Stimulated activated CD8-positive, alpha-beta memory T cell treated with anti-CD3 and anti-CD28 coated beads, Interleukin-4, amount 100 ng/mL, for 24 hours (primary cell): ENCODE measurements around the gene AMY2A.
"Not testable (repeated sequence)": the region's sequence is repeated elsewhere in the genome, so short reads cannot be mapped to it uniquely, and the experiment has no call there.

ENCODE experiments used
- DNase-seq: peaks from one replicate; pipeline ENCODE4 v3.0.0-alpha.2; 2020; ENCODE audit warnings: low read depth

The AMY2A gene

DNA sequence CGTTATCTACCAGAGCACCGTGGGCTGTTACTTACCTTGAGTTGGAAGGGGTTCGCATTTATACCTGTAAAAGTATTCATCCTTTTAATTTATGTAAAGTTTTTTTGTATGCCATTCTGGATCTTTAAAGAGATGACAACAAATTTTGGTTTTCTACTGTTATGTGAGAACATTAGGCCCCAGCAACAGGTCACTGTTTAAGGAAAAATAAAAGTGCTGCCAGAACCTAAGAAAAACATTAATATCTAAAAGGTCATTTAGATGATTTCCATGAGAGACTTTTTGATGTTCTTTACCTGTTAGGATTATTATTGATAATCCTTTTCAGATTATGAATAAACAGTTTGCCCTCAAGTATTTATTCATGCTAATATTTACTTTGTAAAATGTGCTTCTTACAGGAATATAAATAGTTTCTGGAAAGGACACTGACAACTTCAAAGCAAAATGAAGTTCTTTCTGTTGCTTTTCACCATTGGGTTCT lies at the start of gene AMY2A:
TSS of gene AMY2A (plus strand) at position 434 of the 484 bp plus-strand sequence. CDS start at position 448, 14 bp downstream.
- not testable (repeated sequence) for DNase-seq

DNA sequence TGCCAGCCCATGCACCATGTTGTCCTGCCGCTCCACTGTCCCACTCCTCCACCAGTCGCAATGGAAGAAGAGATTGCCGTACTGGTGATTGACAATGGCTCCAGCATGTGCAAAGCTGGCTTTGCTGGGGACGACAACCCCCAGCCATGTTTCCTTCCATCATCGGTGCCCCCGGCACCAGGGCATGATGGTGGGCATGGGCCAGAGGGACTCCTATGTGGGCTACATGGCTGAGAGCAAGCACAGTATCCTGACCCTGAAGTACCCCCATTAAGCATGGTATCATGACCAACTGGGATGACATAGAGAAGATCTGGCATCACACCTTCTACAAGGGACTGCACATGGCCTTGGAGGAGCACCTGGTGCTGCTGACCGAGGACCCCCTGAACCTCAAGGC lies 47.7 kb upstream of the AMY2A start:
- DNase-seq = no peak

DNA sequence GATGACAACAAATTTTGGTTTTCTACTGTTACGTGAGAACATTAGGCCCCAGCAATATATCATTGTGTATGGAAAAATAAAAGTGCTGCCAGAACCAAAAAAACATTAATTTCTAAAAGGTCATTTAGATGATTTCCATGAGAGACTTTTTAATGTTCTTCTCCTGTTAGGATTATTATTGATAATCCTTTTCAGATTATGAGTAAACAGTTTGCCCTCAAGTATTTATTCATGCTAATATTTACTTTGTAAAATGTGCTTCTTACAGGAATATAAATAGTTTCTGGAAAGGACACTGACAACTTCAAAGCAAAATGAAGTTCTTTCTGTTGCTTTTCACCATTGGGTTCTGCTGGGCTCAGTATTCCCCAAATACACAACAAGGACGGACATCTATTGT lies 45.9 kb upstream of the AMY2A start, which contains the start of gene AMY2B:
TSS of gene AMY2B (plus strand) at position 301 of the 400 bp plus-strand sequence. CDS start at position 315, 14 bp downstream.
- not testable (repeated sequence) for DNase-seq

DNA sequence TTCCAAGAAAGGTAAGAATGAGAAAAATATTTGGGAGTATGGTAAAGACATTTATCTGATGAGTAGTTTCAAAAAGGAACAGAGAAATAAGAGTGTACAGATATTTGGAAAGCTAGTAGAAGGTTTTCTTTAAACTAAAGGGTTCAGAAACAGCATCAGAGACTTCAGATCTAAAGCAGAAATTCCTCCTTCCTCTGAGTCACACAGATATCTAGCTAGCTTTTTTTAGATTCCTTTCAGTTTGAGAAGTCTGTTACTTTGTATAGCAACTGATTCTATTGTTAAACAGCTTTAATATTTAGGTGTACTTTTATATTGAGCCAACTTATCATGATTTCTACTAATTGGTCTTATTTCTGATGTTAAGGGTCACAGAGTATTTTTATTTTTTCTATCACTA lies 41.2 kb upstream of the AMY2A start:
- DNase-seq = no peak

DNA sequence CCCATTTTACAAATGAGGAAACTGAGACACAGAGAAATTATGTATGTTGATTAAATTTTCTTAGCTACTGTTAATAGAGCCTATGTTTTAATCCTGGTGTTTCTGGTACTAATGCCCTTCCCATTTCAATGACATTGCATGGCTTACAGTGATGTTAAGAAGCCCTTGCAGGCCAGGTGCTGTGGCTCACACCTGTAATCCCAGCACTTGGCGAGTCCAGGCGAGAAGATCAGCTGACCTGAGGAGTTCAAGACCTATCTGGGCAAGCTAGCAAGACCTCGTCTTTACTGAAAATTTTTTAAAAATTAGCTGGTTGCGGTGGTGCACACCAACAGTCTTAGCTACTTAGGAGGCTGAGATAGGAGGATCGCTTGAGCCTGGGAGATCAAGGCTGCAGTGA lies 40.4 kb upstream of the AMY2A start:
- DNase-seq = not testable (repeated sequence)

DNA sequence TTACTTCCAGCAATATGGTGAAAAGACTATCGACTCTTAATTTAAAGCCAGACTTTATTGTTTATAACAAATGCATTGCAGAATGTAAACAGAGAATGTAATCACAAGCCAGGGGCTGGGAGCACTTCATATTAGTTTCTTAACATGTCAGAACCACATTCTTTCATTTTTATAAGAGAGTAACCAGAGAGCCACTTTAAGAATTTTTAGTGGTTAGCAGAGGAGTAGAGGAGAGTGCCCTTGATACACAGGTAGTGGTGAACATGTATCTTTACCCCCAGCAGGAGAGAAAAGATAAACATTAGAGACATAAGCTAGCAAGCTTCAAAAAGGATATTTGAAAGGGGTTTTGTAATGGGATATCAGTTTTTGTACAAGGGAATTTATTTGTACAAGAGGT lies 34.8 kb upstream of the AMY2A start:
- no peak for DNase-seq

DNA sequence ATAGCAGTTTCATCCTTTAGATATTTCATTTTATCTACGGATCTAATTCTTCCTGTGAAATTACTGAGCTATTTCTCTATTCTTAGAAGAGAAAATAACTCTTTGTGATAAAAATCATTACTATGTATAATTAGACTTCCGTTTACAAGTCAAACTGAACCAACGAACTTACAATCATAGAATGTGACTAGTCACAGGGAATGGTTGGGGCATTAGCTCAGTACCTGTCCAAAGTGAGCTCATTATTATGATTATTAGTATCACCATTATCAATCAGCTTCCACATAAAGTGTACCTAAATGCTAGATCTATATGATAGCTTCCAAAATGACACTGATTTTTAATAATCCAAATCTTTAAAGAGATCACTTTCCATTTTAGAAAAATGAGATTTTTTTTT lies 33.3 kb upstream of the AMY2A start:
- DNase-seq = no peak

DNA sequence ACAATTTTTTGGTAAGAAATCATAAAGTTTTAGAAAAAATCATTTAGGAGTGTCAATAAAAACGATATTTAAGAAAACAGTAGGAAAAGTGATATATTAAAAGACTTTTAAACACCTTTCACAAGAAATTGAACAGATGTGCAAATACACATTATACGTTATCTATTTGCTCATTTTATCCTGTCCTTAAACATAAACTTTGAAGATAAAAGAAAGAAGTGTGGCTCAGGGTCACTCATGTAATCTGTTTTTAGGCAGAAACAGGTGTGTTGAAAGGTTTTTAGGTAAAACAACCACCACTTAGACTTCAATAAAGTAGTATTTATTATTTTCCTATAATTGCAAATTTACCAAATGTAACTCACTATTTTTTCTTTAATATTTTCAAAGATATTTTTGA lies 32.7 kb upstream of the AMY2A start:
- no peak for DNase-seq

DNA sequence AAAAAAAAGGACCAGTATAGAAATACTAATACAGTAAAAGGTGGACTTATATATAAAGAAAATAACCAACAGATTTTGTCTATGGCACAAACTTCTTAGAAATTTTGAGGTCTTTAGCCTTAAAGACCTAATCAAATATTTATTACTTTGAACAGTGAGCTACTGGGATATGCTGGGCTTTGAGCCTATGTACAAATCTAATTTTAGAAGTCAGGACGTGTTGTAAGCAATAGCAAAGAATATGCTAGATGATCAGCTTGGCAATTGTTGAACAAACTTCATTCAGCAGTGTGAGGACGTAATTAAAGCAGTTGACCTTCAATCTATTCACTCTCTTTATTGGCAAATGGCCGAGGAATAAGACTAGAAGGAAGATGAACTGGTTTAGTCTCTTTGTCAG lies 14.5 kb upstream of the AMY2A start:
- DNase-seq = not testable (repeated sequence)

DNA sequence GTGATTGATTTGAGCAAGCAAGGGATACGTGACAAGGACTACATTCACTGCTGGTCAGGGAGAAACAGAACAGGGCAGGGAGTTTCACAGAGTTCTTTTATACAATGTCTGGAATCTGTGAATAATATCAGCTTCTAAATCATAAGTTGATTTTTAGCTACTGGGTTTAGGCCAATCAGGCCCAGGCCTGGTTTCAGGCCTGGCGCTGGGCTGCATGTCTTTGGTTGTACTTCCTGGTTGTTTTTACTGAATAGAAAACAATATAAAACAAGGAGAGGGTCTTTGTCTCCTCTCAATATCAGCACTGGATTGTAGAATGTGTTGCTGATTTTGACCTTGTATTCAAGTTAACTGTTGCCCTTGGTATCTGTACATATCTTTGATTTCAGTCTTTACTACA lies 865 bp upstream of the AMY2A start:
- DNase-seq = no peak

DNA sequence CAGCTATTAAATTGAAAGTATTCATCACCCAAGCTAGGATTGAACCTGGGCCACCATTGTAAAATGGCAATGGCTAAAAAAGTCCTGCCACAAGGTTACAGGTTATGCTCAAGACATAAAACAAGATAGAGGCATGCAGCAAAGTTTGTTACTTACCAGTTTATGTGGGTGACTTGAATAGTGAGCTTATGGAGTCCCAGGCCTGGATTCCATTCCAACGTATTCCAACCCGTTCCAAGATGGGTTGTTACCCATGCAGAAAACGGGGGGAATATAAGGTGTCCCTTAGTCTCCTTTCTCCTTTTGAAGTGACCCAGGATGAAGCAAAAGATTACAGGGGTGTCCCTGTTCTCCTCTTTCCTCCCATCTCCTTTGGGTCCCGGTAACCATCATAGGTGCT lies 10.2 kb downstream of the AMY2A start:
- DNase-seq = not testable (repeated sequence)

DNA sequence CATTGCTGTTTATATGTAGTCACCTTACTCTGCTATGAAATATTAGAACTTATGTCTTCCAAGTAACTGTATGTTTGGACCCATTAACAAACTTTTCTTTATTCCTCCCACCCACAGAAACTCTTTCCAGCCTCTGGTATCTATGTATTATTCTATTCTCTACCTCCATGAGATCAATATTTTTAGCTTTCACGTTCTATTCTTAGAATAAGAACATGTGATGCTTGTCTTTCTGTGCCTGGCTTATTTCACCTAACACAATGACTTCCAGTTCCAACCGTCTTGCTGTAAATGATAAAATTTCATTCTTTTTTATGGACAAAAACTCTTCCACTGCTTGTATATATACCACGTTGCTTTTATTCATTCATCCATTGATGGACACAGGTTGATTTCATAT lies 24.0 kb downstream of the AMY2A start:
- DNase-seq = not testable (repeated sequence)

DNA sequence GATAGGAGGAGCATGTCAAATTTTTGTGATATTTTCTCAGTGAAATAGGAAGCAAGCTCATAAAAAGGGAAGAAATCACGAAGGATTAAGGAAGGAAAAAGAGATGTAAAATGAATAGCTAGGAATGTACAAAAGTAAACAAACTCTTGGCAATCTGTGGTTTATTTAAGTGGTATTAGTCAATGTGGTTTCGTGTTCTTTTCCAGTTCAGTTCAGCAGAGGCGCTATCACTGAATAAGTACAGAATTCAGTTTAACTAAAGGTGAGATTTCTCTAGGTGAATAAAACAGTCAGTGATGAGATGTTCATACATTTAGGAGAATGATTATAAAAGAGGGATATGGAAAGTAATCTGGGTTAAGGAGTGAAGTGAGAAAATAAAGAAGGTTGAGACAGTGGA lies 26.7 kb downstream of the AMY2A start:
- not testable (repeated sequence) for DNase-seq

DNA sequence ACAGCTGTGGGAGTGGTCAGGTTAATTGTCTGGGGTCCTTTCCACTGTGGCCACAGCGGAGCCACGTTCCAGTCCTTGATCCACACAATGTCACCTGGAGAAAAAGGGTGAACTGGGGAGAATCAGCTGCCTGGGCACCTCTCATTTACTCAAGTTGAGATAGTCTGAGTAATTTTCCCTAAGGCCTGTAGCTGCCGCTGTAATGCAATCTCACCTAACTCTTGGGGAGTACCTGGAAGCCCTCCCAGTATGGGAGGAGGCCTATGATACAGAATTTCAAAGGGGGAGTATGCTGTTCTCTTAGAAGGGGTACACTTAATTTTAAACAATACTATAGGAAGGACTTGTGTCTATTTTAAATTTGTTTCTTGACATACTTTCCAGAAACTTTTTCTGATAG lies 33.1 kb downstream of the AMY2A start:
- DNase-seq = not testable (repeated sequence)

DNA sequence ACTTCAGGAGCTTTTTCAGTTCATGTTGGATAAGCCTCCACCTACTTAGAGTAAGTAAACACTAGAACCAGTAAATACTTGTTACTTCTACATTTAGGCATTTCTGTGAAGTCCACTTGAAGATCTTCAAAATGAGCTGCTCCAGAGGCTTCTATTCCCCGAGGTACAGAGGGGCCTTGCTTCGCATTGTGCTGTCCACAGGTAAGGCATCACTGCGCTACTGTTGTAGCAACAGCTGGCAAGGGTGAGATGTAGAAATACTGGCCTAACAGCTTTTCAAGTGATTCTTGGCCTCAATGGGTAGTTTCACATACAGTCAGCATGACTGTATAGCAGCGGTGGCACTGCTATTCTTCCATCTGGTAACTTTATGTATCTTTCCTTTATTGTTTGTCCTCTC lies 33.7 kb downstream of the AMY2A start:
- not testable (repeated sequence) for DNase-seq

DNA sequence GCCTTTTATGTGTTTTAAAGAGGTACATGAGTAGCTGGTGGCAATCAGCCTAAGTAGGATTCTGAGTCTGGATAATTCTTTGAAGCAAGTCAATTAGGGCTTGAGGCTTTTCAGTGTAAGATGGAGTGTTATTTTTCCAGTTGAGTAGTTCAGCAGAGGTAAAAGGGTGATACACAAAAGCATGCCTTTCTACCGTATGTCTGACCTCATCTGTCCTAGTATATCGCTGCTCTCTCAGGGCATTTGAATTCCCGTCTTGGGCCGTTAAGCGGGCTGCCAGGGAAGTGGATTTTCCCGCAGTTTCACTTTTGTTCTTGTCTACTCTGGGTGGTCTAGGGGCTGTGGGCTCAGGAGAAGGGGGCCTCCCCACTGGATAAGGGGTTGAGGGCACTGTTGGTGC lies 36.9 kb downstream of the AMY2A start:
- DNase-seq = not testable (repeated sequence)

DNA sequence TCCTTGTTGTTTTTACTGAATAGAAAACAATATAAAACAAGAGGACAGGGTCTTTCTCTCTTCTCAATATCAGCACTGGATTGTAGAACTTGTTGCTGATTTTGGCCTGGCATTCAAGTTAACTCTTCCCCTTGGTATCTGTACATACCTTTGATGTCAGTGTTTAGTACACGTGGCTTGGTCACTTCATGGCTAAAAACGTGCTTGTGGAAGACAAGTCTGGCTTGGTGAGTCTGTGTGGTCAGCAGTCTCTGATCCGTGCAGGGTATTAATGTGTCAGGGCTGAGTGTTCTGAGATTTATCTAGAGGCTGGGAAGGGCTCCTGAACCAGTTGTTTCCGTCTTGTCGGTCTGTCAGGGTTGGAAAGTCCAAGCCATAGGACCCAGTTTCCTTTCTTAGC lies 38.2 kb downstream of the AMY2A start, which contains the start of gene AMY1A:
TSS of gene AMY1A (plus strand) at position 301 of the 400 bp plus-strand sequence. CDS start 571 bp downstream, outside the sequence.
- not testable (repeated sequence) for DNase-seq
